HPDE6-E6E7 (cell line): ENCODE results near the gene PLCL1.

ENCODE experiments used
- DNase-seq: peaks from one replicate; pipeline ENCODE4 v3.0.0; 2011; ENCODE audit warnings: missing footprints; ENCODE audit errors: extremely low spot score

Gene PLCL1

GRCh38 chr2:197857476-197858107 is 53.2 kb downstream of the PLCL1 start:
- DNase-seq, result no peak

- no peak for DNase-seq
Measured at GRCh38 chr2:197858607-197859140, 54.3 kb downstream of the PLCL1 start.

- DNase-seq, result no peak
Measured at GRCh38 chr2:197862246-197862955, 58.0 kb downstream of the PLCL1 start.

- DNase-seq, result no peak
Measured at GRCh38 chr2:197863744-197864143, 59.4 kb downstream of the PLCL1 start.

- no peak for DNase-seq
Measured at GRCh38 chr2:197866455-197866854, 62.1 kb downstream of the PLCL1 start.

GRCh38 chr2:197867033-197867432 is 62.6 kb downstream of the PLCL1 start:
- DNase-seq, result no peak

GRCh38 chr2:197867624-197868023 is 63.2 kb downstream of the PLCL1 start:
- no peak for DNase-seq

GRCh38 chr2:197868206-197868605 is 63.8 kb downstream of the PLCL1 start:
- DNase-seq, result no peak

GRCh38 chr2:197869041-197869440 is 64.6 kb downstream of the PLCL1 start:
- DNase-seq, result no peak

- no peak for DNase-seq
Measured at GRCh38 chr2:197869501-197870111, 65.2 kb downstream of the PLCL1 start.

- no peak for DNase-seq
Measured at GRCh38 chr2:197870137-197870536, 65.7 kb downstream of the PLCL1 start.

- no peak for DNase-seq
Measured at GRCh38 chr2:197871780-197872456, 67.5 kb downstream of the PLCL1 start.

- no peak for DNase-seq
Measured at GRCh38 chr2:197873293-197873701, 68.9 kb downstream of the PLCL1 start.

- DNase-seq, result no peak
Measured at GRCh38 chr2:197875763-197876162, 71.4 kb downstream of the PLCL1 start.

GRCh38 chr2:197876524-197876923 is 72.1 kb downstream of the PLCL1 start:
- no peak for DNase-seq

- DNase-seq, result no peak
Measured at GRCh38 chr2:197877038-197877437, 72.6 kb downstream of the PLCL1 start.

GRCh38 chr2:197878792-197879191 is 74.4 kb downstream of the PLCL1 start:
- DNase-seq, result no peak

GRCh38 chr2:197879812-197880408 is 75.5 kb downstream of the PLCL1 start:
- no peak for DNase-seq

GRCh38 chr2:197883354-197884032 is 79.1 kb downstream of the PLCL1 start:
- DNase-seq, result no peak

GRCh38 chr2:197884252-197884651 is 79.9 kb downstream of the PLCL1 start:
- no peak for DNase-seq

GRCh38 chr2:197885126-197885525 is 80.7 kb downstream of the PLCL1 start:
- DNase-seq, result no peak
